K562 (cell line): Measurements from ENCODE around the gene SH3BP5. TPM values are rescaled to one million over a fixed set of nuclear protein-coding genes. Genes with fewer than 3 reads are reported as not detected.

Experiments
- HLTF ChIP-seq: fragments of 450-650 bp; IDR thresholded peaks from 2 replicates; pipeline ENCODE4 v1.6.1; 2016
- KDM1A ChIP-seq, 2 experiments: fragments of 450-650 bp; IDR thresholded peaks; 2 replicates each; pipeline ENCODE4 v1.6.1; 2016; ENCODE audit warnings: mild to moderate bottlenecking in 2 of 2
- MIER1 ChIP-seq: fragments of 450-650 bp; IDR thresholded peaks from 2 replicates; pipeline ENCODE4 v1.6.1; 2016; ENCODE audit warnings: antibody characterized with exemption, mild to moderate bottlenecking, low read depth
- NCOA2 ChIP-seq, 2 experiments: fragments of 450-650 bp; IDR thresholded peaks; 2 replicates each; pipeline ENCODE4 v1.6.1; 2018; ENCODE audit warnings: mild to moderate bottlenecking in 2 of 2, moderate library complexity in 1 of 2; ENCODE audit not compliant: partially characterized antibody in 2 of 2
- PHB ChIP-seq: fragments of 250-450 bp; sonication (Bioruptor Pico); IDR thresholded peaks from 2 replicates; pipeline ENCODE4 v1.5.0; 2021
- RBM25 ChIP-seq: fragments of 200-400 bp; formaldehyde crosslinking; IDR thresholded peaks from 2 replicates; pipeline ENCODE4 v1.6.1; 2018; ENCODE audit warnings: low read length, low read depth, moderate library complexity; ENCODE audit not compliant: severe bottlenecking
- polyA plus RNA-seq, 8 experiments: library from polyadenylated mRNA; depleted of rRNA in 4 of 8; stranded (reverse) in 5 of 8; unstranded in 3 of 8; fragments of >200 nt; fragmentation: Nextera tagmentation in 2 of 8; fragmentation: Illumina TruSeq in 1 of 8; extraction: Ambion mirVana in 2 of 8; extraction: Trizol in 1 of 8; gene quantifications; 2 replicates each; pipeline versions ENCODE4 v1.2.1 to v1.2.3, GENCODE V29; 2011 to 2014; ENCODE audit warnings: inconsistent platforms in 1 of 8, missing spikeins in 1 of 8
- total RNA-seq, 7 experiments: library from RNA; depleted of rRNA in 6 of 7; stranded (reverse); fragments of >200 nt in 6 of 7; fragmentation: Illumina TruSeq in 2 of 7; extraction: Trizol in 2 of 7; gene quantifications; 2 replicates each; pipeline versions ENCODE4 v1.2.1 to v1.2.3, GENCODE V29; 2011 to 2021; ENCODE audit warnings: low replicate concordance in 1 of 7
- TF ChIP-seq, protein P1 (sequence below), 2 experiments: fragments of 450-650 bp; IDR thresholded peaks; 2 replicates each; pipeline ENCODE4 v1.6.1; 2016; ENCODE audit warnings: mild to moderate bottlenecking in 2 of 2, borderline replicate concordance in 1 of 2, low read depth in 1 of 2, moderate library complexity in 1 of 2
- TF ChIP-seq, protein P2 (sequence below): sonication (generic); formaldehyde crosslinking; IDR thresholded peaks from 2 replicates; pipeline ENCODE4 v1.8.0; 2023; ENCODE audit warnings: mild to moderate bottlenecking, missing genetic modification reagents

SH3BP5 gene
- total and polyA plus RNA-seq, 9 of the 15 experiments (the other 6 are each of a cell fraction or from before 2014, with no cell fraction given) = 2.9 to 29.0 (median 14.9) TPM

DNA sequence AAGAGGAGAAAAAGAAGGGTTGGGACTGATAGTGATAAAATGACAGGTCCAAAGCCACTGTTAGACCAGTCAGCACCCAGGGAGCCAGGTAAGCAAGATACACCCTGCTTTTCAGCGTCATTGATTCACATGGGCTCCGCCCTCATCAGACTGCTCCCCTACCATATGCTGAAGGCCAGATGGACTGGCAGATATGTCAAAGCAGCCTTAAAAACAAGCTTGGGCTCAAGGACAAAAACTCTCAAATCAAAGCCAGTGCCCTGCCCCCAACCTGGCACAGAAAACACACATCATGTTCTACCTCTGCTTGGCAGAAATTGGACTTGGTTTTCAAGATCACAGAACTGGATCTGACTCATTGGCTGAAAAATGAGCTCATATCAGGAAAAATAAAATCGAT, 33.4 kb downstream of the SH3BP5 start (continued):
- TF ChIP-seq, protein P1, sequence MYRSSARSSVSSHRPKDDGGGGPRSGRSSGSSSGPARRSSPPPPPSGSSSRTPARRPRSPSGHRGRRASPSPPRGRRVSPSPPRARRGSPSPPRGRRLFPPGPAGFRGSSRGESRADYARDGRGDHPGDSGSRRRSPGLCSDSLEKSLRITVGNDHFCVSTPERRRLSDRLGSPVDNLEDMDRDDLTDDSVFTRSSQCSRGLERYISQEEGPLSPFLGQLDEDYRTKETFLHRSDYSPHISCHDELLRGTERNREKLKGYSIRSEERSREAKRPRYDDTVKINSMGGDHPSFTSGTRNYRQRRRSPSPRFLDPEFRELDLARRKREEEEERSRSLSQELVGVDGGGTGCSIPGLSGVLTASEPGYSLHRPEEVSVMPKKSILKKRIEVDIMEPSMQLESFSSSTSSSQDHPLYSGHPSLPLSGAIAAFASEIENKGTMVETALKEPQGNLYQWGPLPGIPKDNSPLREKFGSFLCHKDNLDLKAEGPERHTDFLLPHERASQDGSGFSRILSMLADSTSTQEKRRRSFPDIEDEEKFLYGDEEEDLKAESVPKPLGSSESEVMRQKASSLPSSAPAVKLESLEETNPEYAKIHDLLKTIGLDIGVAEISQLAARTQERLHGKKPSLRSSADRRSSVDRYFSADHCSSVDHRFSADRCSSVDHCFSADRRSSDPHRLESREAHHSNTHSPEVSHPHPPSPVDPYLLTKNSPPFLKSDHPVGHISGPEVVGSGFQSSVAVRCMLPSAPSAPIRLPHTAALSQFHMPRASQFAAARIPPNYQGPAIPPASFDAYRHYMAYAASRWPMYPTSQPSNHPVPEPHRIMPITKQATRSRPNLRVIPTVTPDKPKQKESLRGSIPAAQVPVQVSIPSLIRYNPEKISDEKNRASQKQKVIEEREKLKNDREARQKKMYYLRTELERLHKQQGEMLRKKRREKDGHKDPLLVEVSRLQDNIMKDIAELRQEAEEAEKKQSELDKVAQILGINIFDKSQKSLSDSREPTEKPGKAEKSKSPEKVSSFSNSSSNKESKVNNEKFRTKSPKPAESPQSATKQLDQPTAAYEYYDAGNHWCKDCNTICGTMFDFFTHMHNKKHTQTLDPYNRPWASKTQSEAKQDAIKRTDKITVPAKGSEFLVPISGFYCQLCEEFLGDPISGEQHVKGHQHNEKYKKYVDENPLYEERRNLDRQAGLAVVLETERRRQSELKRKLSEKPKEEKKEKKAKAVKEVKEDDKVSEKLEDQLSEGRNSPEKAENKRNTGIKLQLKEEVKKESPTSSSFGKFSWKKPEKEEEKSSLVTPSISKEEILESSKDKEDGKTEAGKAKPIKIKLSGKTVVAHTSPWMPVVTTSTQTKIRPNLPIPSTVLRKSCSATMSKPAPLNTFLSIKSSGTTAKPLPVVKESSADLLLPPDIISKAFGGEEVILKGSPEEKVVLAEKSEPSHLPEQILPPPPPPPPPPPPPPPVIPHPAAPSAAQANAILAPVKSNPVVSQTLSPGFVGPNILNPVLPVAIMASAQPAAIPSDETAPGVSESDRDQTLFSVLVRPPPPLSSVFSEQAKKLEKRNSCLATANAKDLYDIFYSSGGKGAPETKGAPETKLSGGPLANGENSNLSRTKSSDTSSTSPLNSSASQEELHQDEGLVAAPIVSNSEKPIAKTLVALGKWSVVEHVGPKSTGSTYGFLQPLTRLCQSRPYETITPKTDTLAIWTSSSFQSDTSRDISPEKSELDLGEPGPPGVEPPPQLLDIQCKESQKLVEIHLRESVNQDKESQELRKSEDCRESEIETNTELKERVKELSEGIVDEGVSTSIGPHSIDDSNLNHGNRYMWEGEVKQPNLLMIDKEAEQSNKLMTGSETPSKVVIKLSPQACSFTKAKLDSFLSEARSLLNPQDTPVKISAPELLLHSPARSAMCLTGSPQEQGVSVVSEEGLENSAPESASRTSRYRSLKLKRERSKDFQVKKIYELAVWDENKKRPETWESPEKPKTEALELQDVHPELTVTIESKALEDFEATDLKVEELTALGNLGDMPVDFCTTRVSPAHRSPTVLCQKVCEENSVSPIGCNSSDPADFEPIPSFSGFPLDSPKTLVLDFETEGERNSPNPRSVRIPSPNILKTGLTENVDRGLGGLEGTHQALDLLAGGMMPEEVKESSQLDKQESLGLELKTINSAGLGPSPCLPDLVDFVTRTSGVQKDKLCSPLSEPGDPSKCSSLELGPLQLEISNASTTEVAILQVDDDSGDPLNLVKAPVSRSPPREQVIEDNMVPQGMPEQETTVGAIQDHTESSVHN (IDR thresholded peaks at IDR 0.05; ENCODE audit: borderline replicate concordance in 1 of 2, low read depth in 1 of 2) = no peak
- no peak for TF ChIP-seq PHB (CRISPR knock-in tag)
- no peak for TF ChIP-seq NCOA2 (IDR thresholded peaks at IDR 0.05; ENCODE audit: partially characterized antibody in 2 of 2)
- no peak for TF ChIP-seq MIER1
- TF ChIP-seq RBM25 = no peak
- peak; percentile 62 to 65; a peak in 3 of 4 replicates for TF ChIP-seq KDM1A (IDR thresholded peaks at IDR 0.05)
- TF ChIP-seq, protein P2, sequence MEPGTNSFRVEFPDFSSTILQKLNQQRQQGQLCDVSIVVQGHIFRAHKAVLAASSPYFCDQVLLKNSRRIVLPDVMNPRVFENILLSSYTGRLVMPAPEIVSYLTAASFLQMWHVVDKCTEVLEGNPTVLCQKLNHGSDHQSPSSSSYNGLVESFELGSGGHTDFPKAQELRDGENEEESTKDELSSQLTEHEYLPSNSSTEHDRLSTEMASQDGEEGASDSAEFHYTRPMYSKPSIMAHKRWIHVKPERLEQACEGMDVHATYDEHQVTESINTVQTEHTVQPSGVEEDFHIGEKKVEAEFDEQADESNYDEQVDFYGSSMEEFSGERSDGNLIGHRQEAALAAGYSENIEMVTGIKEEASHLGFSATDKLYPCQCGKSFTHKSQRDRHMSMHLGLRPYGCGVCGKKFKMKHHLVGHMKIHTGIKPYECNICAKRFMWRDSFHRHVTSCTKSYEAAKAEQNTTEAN (CRISPR knock-in tag) = no peak
- no peak for TF ChIP-seq HLTF
